GM19463 (cell line): ENCODE measurements around the gene DUS1L.

Source experiments
- ATAC-seq: cut with Tn5 transposase; IDR thresholded peaks from one replicate; pipeline ENCODE4 v1.9.1; 2021; ENCODE audit warnings: mild to moderate bottlenecking, moderate library complexity; ENCODE audit not compliant: unreplicated experiment

The DUS1L gene

DNA sequence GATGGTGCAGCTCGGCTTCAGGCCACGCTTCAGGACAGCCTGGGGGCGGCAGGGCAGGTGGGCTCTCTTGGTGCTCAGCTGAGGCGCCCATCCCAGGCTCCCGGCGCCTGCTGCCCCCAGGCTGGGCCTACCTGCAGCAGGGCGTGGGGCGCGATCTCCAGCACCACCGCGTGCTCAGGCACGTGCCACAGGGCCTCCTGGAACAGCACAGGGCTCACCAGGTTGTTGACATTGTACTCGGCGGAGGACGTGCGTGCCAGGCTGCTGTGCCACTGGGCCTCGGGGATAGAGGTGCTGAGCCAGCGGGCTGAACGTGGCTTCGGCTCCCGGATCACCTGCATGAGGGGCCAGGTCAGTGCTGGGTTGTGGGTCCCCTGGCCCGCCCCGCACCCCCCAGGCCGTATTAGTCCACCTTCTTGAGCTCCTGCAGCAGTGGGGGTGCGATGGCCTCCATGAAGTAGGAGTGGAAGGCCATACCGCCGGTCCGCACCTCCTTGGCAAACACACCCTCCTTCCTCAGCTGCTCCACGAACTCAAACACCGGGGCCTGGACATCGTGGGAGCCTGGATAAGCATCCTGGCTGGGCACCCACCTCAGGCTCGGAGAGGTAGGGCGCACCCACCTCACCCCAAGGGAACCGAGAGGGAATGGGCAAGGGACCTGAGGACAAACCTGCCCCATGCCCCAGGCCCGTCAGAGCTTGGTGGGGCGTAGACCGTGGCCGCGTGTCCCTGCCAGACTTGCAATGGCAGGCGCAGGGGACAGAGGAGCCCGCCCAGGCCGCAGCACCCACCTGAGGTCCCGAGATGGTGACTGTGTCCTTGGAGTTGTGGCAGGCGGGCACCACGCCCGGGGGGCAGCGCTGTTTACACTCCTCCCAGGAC, 23.5 kb upstream of the DUS1L start:
- ATAC-seq = no peak

DNA sequence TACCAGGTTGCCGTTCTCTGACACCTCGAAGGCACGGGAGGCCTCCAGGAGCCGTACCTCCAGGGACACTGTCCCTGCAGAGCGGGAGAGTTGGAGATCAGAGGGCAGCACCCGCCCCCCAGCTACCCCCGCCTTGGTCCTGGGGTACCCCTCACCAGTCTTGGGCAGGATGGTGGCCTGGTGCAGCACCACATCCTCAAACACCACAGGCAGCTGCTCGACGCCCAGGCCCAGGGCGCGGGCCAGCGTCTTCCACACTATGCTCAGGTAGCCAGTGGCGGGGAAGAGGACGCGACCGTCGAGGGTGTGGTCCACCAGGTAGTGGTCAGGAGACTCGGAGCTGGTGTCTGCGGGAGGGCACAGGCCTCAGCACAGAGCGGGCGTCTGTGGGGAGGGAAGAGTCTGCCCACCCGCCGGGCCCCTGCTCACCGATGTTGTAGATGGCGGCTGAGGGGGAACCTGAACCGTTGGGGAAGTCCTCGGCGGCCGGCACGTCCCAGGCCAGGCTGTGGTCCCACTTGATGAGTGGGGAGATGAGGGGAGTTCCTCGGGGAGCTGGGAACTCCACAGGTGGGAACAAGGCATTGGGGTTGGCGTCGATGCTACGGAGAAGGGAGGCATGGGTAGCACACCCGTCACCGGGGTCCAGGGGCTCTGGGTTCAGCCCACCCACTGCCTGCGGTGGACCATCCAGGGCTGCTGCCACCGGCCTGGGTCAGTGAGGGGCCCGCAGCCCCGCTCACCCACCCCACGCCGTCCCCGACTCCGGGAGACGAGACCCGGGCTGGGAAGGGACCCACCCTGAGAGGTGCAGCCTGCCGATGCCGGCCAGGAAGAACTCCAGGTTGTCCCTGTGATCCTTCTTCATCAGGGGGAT, 22.6 kb upstream of the DUS1L start:
- no peak for ATAC-seq

DNA sequence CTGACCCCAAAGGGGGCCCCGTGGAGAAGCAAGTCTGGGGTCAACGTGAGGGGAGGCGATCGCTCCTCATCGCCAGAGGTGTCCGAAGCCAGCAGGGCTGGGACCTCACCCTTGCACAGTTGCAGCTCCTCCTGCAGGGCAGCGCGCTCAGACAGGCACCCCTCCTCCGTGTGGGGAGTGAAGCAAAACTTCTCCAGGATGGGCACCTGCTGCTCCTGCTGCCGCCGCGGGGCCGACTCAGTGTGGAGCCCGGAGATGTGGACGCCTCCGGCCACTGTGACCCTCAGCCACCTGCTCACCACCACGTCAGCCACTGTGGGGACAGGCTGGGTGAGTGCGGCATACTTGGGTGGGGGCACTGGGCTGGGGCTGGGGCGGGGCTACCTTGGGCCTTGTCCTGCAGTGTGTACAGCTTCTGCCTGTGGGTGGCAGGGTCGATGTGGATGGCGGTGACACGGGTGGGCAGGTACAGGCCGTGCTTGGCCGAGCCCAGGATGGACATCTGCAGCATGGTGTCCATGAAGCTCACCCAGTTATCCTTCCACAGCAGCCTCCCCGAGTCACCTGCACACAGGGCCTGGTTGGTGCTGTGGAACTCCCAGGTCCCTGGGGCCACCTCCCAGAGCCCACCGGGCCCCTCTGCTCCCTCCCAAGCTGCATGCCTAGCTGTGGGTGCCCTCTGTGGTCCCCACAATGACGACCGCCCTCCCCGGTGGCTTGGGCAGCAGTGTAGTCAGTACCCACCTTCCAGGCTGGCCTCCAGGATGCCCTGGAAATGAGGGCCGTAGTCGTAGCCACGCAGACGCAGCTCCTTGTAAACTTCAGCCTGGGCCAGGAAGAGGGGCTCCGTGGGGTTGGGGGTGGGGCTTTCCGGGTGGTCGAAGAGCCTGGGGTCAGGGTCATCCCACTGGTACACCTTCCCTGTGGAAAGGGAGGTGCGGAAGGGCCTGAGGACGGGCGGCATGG, 21.6 kb upstream of the DUS1L start:
- no peak for ATAC-seq

DNA sequence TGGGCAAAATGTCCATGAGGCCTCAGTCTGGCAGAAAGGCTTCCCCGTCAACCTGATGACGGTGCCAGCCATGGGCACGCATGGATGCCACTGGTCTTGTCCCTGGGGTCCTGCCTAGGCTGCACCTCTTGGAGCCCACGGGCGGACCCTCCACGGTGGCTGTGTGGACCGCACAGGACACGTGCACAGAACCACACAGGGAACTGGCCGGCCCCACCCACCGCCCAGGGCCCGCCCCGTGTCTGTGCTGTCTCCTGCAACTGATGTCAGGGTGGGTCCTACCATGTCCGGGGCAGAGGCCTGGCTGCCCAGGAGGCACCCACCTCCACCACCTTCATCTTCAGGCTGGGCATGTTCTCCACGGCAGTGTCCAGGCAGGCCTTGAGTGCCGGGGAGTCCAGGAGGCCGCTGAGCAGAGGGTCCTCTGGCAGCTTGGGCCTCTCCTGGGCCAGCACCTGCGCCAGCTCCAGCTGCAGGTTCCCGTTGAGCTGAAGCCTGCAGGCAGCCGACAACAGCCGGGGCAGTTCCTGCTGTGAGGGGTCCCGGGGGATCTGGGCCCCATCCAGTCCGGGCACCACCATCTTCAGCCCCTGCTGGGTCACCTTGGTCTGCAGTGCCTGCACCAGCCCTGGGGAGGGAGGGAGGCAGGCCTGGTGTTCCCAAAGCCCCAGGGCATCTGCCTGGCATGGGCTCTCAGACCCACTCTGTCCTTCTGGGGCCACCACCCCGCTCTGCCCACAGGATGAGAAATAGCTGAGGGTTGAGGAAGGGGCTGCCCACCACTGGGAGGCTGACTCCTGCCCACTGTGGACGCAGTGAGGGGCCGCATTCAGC, 20.5 kb upstream of the DUS1L start:
- ATAC-seq = no peak

DNA sequence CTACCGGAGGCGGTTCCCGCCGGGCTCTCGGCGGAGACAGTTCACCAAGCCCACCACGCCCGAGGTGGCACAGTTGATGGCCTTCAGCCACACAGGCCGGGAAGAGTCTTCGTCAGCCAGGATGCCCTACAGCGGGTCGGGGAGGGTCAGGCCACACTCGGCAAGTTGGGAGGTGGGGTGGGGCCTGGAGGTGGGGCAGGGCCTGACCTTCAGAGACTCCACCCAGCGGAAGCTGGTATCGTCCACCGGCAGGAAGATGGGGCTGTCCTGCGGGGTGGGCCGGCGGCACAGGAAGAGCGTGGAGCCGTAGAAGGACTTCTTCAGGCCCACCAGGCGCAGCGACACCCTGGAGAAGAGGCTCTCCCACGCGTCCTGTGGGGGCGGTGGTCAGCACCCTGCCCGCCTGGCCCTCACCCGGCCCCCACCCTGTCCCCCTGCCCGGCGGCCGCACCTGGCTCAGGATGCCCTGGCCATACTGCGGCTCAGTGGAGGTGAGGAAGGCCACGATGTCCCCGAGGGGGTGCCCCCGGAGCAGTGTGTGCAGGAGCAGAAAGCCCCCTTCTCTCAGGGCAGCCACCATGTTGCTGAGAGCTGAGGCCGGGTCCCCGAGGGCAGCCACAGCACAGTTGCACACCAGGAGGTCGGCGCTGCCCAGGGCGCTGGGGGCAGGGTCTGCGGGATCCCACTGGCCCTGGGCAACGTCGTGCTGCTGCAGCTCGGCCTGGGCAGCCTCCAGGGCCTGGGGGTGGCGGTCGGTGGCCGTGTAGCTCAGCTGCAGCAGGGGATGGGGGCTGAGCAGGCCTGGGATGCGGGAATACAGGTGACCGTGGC, 19.6 kb upstream of the DUS1L start:
- no peak for ATAC-seq

DNA sequence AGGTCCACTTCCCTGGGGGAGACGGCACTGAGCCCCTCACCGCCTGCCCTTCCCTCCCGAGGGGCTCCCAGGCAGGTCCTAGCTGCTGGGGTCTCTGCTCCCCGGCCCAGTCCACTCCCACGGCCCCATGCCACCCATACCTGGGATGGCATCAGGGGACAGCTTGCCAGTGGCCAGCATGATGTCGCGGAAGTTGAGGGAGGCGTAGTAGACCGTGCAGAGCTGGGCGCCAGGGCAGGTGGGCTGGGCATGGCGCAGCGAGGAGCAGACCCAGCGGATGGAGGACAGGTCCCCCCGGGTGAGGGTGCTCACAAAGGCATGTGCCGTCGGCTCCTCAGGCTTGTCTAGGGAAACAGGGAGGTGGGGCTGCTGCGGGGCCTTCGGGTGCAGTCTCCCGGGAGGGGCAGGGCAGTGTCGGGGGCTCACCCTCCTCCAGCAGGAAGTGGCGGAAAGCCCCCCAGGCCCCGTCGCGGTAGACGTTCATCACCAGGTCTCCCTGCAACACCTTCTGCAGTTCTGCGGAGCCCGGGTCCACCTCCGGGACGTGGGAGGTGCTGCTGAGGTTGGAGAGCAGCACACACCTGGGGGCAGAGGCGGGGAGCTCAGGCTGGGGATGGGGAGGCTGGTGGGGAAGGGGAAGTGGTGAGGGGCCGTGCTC, 18.9 kb upstream of the DUS1L start:
- ATAC-seq = no peak

DNA sequence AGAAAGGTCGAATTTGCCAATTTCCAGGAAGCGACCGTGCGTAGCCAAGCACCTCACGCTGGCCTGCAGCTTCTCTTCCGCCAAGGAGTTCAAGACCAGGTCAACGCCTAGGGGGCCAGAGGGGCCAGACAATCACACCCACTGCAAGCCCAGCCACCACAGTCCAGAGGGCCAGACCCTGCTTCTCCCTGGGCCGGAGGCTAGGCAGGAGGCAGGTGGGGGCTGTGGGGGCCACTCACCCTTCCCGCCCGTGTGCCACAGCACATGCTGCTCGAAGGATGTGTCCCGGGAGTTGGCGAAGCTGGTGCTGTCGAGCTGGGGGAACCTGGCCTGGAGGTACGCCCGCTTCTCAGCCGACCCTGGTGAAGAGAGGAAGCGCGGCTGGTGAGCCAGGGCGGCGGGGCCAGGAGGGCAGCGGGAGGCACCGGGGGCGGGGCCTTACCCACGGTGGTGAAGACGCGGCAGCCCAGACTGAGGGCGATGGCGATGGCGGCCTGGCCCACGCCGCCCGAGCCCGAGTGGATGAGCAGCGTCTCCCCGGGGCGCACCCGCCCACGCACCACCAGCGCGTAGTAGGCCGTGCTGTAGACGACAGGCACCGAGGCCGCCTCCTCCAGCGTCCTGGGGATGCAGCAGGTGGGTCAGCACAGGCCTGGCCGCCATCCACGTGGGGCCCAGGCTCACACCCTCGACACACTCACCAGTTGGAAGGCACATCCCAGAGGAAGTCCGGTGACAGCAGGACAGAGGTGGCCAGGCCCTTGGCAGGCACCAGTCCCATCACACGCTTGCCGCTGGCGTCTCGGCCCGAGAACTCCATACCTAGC, 18.1 kb upstream of the DUS1L start:
- ATAC-seq = no peak

DNA sequence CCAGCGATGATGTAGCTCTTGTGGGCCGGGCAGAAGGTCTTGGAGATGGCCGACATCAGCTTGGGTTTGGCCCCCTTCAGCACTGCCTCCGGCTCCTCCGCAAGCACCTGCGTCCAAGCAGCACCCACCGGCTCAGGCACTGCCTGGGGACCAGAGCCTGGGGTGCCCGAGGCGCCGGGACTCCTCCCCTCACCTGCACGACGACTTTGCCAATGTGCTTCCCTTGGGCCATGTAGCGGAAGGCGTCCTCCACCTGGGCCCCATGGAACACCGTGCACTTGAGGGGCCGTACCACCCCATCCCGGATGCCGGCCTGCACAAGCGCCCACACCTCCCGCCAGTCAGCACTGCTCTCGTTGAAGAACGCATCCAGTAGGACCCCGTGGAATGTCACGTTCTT, 17.4 kb upstream of the DUS1L start:
- no peak for ATAC-seq

DNA sequence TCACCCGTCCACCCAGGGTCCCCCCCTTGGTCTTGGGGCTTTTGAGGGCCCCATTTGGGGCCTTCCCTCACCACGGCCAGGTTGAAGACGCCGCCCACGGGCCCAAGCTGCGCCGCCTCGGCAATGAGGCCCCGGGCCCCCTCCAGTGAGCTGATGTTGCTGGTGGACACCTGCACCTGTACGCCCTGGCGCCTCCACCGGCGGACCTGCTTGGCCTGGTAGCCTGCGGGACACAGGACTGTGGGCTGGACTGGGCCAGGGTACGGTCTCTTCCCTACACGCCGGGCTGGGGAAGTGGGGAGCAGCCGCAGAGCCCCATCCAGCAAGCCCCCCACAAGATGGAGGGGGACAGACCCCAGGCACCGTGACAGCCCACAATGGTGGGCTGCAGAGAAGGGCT, 16.9 kb upstream of the DUS1L start:
- no peak for ATAC-seq

DNA sequence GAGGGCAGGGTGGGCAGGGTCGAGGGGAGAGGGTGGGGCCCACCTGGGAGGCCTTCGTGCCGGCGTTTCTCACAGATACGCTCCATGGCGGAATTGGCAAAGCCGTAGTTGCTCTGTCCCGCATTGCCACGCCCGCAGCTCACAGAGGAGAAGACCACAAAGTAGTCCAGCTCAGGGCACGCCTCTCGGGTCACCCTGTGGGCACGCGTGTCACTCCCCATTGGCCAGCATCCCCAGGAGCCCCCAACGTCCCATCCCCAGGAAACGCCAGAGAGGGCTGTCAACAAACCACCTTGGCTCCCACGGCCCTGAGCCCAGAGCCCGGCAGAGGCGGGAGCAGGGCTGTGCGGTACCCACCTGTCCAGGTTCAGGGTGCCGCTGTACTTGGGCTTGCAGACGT, 16.4 kb upstream of the DUS1L start:
- no peak for ATAC-seq

DNA sequence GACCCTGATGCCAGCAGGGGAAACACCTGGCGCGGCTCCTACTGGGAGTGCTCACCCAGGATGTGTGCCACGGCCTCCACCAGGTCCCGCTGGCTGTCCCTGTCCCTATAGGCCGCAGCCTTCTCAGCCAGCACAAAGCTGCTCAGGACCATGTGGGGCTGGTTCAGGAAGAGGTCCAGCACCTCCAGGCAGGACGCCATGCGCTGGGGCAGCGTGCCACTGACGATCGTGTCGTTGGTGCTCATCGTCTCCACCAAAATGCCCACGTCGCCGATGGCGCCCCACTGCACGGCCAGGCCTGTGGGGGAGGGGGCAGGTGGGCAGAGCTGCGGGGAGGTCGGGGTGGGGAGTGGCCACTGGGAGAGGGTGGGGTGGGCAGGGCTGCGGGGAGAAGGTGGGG, 15.9 kb upstream of the DUS1L start:
- ATAC-seq = no peak

DNA sequence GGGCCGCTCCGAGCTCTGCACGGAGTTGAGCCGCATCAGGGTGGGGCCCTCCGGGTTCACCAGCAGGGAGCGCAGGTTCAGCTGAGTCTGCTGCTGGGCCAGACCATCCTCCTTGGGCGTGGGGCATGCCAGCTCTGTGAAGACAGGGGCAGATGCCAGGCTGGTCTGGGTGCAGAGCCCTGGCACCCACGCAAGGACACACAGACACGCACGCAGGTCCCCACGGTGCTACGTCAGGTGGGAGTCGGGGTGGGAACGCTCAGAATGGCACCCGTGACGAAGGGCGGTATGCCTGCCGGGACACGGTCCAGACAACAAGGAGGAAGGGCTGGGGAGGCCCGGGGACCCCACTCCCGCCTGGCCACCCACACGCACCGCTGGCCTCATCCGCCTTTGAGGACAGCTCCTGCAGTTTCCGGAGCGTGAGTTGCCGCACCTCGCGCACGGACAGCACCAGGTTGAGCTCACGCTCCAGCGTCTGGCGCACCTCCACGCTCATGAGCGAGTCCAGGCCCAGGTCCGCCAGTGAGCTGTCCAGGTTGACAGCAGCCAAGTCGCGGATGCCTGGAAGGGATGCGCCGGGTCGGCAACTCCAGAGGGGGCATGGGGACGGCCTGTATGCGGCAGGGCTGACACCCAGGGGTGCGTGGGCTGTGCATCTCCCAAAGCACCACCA, 15.3 kb upstream of the DUS1L start:
- ATAC-seq = no peak

DNA sequence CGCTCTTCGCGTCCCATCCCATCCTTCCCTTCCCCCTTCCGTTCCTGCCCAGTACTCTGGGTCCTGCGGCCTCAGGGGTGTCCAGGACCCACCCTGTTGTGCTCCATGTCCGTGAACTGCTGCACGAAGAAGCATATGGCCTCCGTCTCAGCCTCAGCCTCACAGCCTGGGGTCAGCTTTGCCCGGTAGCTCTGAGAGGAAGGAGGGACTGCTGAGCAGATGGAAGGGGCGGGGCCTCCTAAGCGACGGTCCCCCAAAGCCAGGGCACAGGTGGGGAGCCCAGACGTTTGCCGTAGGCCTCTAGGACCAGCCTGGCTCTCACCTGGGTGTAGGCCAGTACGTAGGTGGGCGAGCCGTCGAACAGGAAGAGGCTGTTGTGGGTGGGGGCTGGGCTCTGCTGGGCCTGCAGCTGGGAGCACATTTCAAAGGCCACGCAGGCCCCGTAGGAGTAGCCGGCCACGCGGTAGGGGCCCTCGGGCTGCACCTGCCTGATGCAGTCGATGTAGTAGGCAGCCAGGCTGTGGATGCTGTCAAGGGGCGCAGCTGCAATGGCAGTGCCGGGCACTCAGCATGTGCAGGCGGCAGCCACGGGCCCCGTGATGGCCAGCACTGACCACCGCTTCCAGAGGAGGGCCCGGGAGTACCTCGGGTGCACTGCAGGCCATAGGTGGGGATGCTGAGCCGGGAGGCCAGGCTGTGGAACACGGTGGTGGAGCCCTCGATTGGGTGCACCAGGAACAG, 14.6 kb upstream of the DUS1L start:
- ATAC-seq = no peak

DNA sequence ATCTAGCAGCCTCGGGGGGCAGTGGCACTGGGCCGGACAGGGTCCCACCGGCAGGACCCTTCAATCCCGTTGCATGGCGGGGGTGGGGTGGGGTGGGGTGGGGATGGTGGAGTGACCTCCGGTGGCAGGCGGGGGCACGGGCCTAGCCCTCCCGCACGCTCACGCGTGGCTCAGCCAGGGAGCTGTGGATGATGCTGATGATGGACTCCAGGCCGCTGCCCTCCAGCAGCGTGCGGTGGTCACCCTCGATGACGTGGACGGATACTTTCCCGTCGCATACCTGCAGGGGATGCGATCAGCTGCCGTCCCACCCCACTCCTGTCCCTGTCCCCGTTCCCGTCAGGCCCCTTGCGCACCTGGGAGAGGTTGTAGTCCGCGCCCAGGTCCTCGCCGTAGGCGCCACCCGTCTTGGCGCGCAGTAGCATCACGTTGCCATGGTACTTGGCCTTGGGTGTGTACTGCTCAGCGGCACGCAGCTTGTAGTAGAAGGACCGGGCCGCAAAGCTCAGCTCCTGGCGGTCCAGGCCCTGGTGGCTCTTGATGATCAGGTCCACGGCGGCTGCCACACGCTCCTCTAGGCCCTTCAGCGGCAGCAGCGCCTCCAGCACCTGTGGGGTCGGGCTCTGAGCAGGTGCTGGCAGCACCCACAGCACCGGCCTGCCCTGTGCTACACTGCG, 13.5 kb upstream of the DUS1L start:
- no peak for ATAC-seq

DNA sequence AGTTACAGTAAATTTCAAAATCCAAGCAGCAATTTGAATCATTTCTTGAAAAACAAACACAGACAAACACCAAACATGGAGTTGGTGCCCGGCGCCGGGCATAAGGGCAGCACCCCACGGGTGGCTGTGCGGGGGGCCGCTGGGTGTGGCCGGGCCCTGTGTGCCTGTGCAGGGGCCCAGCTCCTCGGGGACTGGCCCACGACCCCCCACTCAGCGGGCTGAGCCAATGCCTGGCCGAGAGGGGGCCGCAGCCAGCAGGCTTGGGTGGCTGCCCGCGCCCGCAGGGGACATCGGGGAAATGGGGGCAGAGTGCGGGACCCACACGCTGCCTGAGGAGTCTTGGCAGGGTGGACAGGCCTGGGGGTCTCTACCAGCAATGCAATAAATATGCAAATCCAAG, 12.8 kb upstream of the DUS1L start:
- ATAC-seq = no peak
